Hematopoietic multipotent progenitor cell treated with erythropoietin and hydrocortisone succinate and interleukin-3 and kit ligand, for 4 days (in vitro differentiated cells): Measurements from ENCODE around the gene FAM136A.
"Not testable (repeated sequence)": the region's sequence is repeated elsewhere in the genome, so short reads cannot be mapped to it uniquely, and the experiment has no call there.

Source experiments
- DNase-seq: peaks from one replicate; pipeline ENCODE4 v3.0.0-alpha.2; 2015

Gene FAM136A

DNA sequence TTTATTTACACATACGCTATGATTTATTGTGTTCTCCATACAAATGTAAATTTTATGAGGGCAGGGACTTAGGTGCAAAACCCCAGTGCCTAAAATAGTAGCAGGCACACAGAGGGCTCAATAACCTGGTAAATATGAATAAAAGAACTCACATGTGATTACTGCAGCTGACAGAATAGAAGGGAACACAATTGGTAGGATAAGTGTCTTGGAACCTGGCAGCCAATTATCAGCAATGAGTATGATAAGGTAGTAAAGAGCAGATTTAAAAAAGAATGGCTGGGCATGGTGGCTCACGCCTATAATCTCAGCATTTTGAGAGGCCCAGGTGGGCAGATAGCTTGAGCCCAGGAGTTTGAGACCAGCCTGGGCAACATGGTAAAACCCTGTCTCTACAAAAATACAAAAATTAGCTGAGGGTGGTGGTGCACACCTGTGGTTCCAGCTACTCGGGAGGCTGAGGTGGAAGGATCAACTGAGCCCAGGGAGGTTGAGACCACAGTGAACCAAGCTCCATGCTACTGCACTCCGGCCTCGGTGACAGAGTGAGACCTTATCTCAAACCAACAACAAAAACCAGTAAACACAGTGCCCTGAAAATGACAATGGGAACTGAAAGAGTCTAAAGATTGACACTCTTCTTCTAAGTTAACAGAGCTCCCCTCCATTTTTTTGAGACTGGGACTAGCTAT is 18.2 kb downstream of the FAM136A start:
- DNase-seq, result no peak

DNA sequence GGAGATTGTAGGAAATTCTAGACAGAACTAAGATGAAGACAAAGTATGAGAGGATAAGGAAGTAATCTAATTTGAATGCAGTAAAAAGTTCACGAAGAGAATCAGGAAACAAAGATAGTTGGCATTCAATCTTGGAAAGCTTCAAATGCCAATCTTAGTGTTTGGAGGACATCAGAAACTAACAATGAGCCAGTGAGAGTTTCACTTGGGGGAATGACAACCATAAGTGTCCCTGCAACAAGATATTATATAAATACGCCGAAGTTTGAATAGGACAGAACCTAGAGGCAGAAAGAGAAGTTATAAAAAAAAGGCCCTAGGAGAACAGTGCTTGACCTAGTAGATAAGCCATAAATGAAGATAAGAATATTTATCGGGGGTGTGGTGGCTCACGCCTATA is 19.4 kb downstream of the FAM136A start:
- no peak for DNase-seq

- no peak for DNase-seq
Measured at GRCh38 chr2:70280242-70280798, 21.5 kb downstream of the FAM136A start.

GRCh38 chr2:70270323-70270722 is 31.5 kb downstream of the FAM136A start:
- DNase-seq, result no peak

- not testable (repeated sequence) for DNase-seq
Measured at GRCh38 chr2:70269422-70270302, 32.2 kb downstream of the FAM136A start.

- DNase-seq, result not testable (repeated sequence)
Measured at GRCh38 chr2:70266925-70267324, 34.9 kb downstream of the FAM136A start.

- peak; percentile 37 for DNase-seq
Measured at GRCh38 chr2:70261501-70261900, 40.4 kb downstream of the FAM136A start.

GRCh38 chr2:70258532-70258875 is 43.4 kb downstream of the FAM136A start:
- DNase-seq, result peak; percentile 41

DNA sequence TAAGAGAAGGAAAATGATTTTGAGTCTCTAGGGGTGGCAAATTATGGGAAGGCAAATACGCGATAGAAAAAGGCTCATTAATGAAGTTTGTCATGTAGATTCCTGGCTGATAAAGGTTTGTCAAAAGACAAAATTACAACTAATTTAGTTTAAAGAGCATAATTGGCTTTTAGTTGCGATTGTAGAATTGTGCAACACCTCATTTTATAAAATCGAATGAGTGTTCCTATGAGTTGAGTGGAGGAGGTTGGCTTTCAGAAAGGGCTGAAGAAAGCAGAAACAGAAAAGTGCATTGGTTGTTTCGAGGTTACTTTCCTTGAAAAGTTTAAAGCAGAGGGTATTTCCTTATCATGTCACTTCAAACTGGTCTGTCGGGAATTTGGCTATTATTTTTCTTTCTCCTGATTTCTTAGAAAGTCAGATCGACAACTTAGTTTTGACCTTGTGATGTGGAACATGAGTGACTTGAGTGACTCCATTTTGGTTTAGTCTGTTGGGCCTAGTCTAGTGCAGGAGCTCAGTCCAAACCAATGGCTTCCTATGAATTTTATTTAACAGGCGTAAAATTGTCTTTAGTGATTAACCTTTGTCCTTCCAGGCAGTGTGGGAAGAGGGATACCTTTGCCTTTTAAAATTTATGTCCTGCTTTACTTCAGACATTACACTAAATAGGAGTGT is 46.1 kb downstream of the FAM136A start:
- no peak for DNase-seq

DNA sequence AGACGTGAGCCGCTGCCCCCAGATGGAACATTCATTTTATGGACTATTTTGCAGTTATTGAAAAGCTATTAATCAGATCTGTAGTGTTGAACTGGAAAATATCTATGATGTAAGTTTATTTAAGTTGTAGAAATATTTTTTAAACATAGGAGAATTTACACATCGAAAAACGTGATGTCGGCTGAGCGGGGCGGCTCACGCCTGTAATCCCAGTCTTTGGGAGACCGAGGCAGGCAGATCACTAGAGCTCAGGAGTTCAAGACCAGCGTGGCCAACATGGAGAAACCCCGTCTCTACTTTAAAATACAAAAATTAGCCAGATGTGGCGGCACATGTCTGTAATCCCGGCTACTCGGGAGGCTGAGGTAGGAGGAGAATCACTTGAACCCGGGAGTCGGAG is 51.4 kb downstream of the FAM136A start:
- DNase-seq, result peak; percentile 22

- peak; percentile 100 for DNase-seq
Measured at GRCh38 chr2:70248181-70248847, 53.6 kb downstream of the FAM136A start, which contains the start of gene TIA1. Gene TIA1 (minus strand): TSS chr2:70248628. CDS start chr2:70248430, 198 bp downstream.

DNA sequence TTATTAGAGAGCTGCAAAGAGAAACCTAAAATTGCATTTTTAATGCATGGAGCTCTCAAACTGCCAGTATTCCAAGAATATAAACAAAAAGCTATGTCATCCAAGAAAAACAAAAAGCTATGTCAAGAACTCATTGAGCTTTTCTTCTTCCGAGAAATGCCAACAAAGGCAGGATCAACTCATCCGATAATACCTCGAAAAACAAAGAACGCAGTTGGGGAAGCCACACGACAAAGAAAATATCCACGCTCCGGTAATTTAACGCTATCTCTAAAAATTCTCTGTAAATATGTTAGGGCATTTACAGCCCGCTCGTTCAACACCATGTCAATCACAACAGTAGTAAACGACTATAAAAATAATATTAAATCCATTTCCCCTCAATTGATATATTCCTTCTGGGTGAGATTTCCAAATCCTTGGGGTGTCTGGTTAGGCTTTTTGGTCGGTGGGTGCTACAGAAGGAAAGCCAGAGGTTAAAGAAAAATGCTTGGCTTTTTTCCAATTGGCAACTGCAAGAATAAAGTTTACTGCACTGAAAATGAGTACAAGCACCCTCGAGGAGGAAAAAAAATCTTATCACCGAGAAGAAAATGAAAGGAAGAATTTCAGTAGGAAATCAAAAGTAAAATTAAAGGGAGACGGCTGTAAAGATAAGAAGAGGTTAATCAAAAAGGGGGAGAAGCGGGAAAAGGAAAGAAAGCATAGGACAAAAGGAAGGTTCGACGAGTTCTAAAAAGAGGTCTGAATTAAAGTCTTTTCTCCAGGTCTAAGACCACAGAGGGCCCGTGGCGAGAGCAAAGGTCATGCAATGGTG is 54.3 kb downstream of the FAM136A start:
- DNase-seq, result peak; percentile 60
